Spleen (tissue), 13 donors: Measurements from ENCODE around the gene SYCP2. TPM values are rescaled to one million over a fixed set of nuclear protein-coding genes. Genes with fewer than 3 reads are reported as not detected.
A peak's percentile ranks its signal among the peaks of the same experiment; 100 is the strongest.

Experiments used
- DNase-seq: peaks from one replicate; pipeline ENCODE4 v3.0.0-alpha.2; 2020
- H3K27ac ChIP-seq, 8 donors: fragments of 200-600 bp; sonication (generic) in 7 of 8; 1 replicate in 4 of 8; 2 replicates in 4 of 8; pipeline versions ENCODE4 v1.5.0 to v1.8.0; 2016 to 2021; ENCODE audit warnings: inconsistent platforms in 4 of 8, mild to moderate bottlenecking in 4 of 8, moderate library complexity in 1 of 8
- H3K27me3 ChIP-seq, 7 donors: fragments of 200-600 bp; sonication (generic) in 6 of 7; replicated peaks in 1 of 7; 1 replicate in 4 of 7; 2 replicates in 3 of 7; pipeline versions ENCODE4 v1.5.0 to v1.8.0; 2016 to 2021; ENCODE audit warnings: inconsistent platforms in 3 of 7, mild to moderate bottlenecking in 1 of 7
- H3K36me3 ChIP-seq, 6 donors: fragments of 200-600 bp; sonication (generic) in 5 of 6; 1 replicate in 4 of 6; 2 replicates in 2 of 6; pipeline versions ENCODE4 v1.5.0 to v1.8.0; 2016 to 2021; ENCODE audit warnings: inconsistent platforms in 2 of 6
- H3K4me1 ChIP-seq, 6 donors: fragments of 200-600 bp; sonication (generic) in 5 of 6; 1 replicate in 3 of 6; 2 replicates in 3 of 6; pipeline versions ENCODE4 v1.5.0 to v1.8.0; 2016 to 2021; ENCODE audit warnings: inconsistent platforms in 3 of 6
- H3K4me3 ChIP-seq, 8 donors: fragments of 200-600 bp; sonication (generic) in 7 of 8; 1 replicate in 4 of 8; 2 replicates in 4 of 8; pipeline versions ENCODE4 v1.5.0 to v1.8.0; 2016 to 2021; ENCODE audit warnings: inconsistent platforms in 4 of 8, mild to moderate bottlenecking in 4 of 8, moderate library complexity in 2 of 8
- H3K9me3 ChIP-seq, 8 donors: fragments of 200-600 bp; sonication (generic) in 7 of 8; 1 replicate in 4 of 8; 2 replicates in 4 of 8; pipeline versions ENCODE4 v1.5.0 to v1.8.0; 2016 to 2021; ENCODE audit warnings: inconsistent platforms in 4 of 8
- CTCF ChIP-seq, 11 experiments: fragments of 200-600 bp in 7 of 11; fragments of 450-650 bp in 4 of 11; sonication (generic) in 4 of 11; IDR thresholded peaks in 8 of 11; conservative IDR thresholded peaks in 3 of 11; 1 replicate in 7 of 11; 2 replicates in 4 of 11; pipeline versions ENCODE4 v1.4.0 to v1.8.0; 2016 to 2021; ENCODE audit warnings: antibody characterized with exemption in 11 of 11, inconsistent platforms in 4 of 11, mild to moderate bottlenecking in 1 of 11
- POLR2A ChIP-seq, 3 donors: fragments of 450-650 bp; IDR thresholded peaks; one replicate each; pipeline ENCODE4 v1.5.1; 2017; ENCODE audit warnings: antibody characterized with exemption in 3 of 3, mild to moderate bottlenecking in 1 of 3
- POLR2AphosphoS5 ChIP-seq, 3 donors: sonication (generic); formaldehyde crosslinking; IDR thresholded peaks; one replicate each; pipeline ENCODE4 v1.5.1; 2017; ENCODE audit warnings: antibody characterized with exemption in 3 of 3
- WGBS, 5 donors: extraction: QIAGEN DNeasy Blood & Tissue Kit in 3 of 5; methylation state at CpG; one replicate each; pipeline versions ENCODE4 v1.1.5 to v1.1.7; 2013 to 2018; 5-methylcytosine and 5-hydroxymethylcytosine counted together
- intact Hi-C: fragments of 100-400 bp; cut with DNase I; formaldehyde crosslinking; loops from one replicate; pipeline ENCODE4 v1.15.0; 2023; ENCODE audit warnings: low total_unique reads
- long read RNA-seq, 2 donors: transcript quantifications; one replicate each; lab custom pipeline, GENCODE V29; 2026
- polyA plus RNA-seq, 3 donors: library from polyadenylated mRNA; stranded (reverse); fragments of 200-250 nt; gene quantifications; one replicate each; pipeline ENCODE4 v1.2.1, GENCODE V29; 2013
- total RNA-seq, 7 donors: library from RNA; depleted of rRNA in 3 of 7; stranded (reverse); fragments of >200 nt in 3 of 7; fragmentation: NEBNext Ultra II Directional in 4 of 7; extraction: Animal tissue kit (Norgen Biotek cat#: 25700) in 4 of 7; gene quantifications; one replicate each; pipeline versions ENCODE4 v1.1.0 to v1.2.1, GENCODE V29; 2016 to 2021
- donor health status: healthy with polysubstance abuse.
- donor health status: DM: no; HTN: no; CAD: no; lungs with moderate emphysema.
- donor health status: DM: no; HTN: no; CAD: no.
- donor health status: Bipolar disorder and iron deficiency.
- donor health status: healthy.
- donor health status: DM: no; HTN: no; CAD: no.
- donor health status: DM: yes; HTN: yes; CAD: no.

SYCP2 gene
- total RNA-seq, result 1 to 10 TPM; 4.1 to 9.1 (median 6.1) TPM
- polyA plus RNA-seq, result 1 to 10 TPM; 1.5 to 3.4 (median 1.9) TPM
- long read RNA-seq, donor 1, result 0 reads
- long read RNA-seq, donor 2, result 0 reads

GRCh38 chr20:59933296-59933848 lies at the start of gene SYCP2:
SYCP2 (minus strand) TSS chr20:59933637; CDS start chr20:59922413, 11,224 bp downstream.
- no peaks in the 10 kb centered on the region for H3K9me3 ChIP-seq
- peak; percentile 86 for DNase-seq
- H3K27me3 ChIP-seq, result no peaks in the 10 kb centered on the region
- H3K27ac ChIP-seq, result peak within 1 kb of the TSS in 7 of 8 donors; percentile 44 to 85 (median 76)
- intact Hi-C loops, result no loop called here
- 31 to 47% (median 37%) methylated on average over 26 to 65 of the region's 65 CpGs for WGBS, 5 donors
- H3K36me3 ChIP-seq, result no peaks in the 10 kb centered on the region
- H3K4me3 ChIP-seq, result peak within 1 kb of the TSS; percentile 52 to 73 (median 68)
- no peak for TF ChIP-seq CTCF (IDR thresholded peaks at IDR 0.05 in 8 of 11, conservative IDR thresholded peaks at IDR 0.05 in 3 of 11)
- no peak for TF ChIP-seq POLR2AphosphoS5 (IDR thresholded peaks at IDR 0.05)
- no peak for TF ChIP-seq POLR2A (IDR thresholded peaks at IDR 0.05)
- peaks cover 18 to 58% (median 39%) of the 10 kb centered on the region in 6 donors for H3K4me1 ChIP-seq

GRCh38 chr20:59983076-59983475 lies 49.6 kb upstream of the SYCP2 start:
- TF ChIP-seq POLR2AphosphoS5 (IDR thresholded peaks at IDR 0.05) (no peak), POLR2A (IDR thresholded peaks at IDR 0.05) (no peak), CTCF (IDR thresholded peaks at IDR 0.05 in 8 of 11, conservative IDR thresholded peaks at IDR 0.05 in 3 of 11) (no peak)
- no peak for DNase-seq
- no peaks in the 10 kb centered on the region for H3K9me3 ChIP-seq
- WGBS, 5 donors, result 95 to 96% (median 95%) methylated on average over 9 of the region's 9 CpGs
- no peaks in the 10 kb centered on the region for H3K36me3 ChIP-seq
- H3K27me3 ChIP-seq, result no peaks in the 10 kb centered on the region
- intact Hi-C loops, result no loop called here
- H3K27ac ChIP-seq, result no peak overlapping the region
- peaks cover 0 to 20% (median 6%) of the 10 kb centered on the region in 6 donors for H3K4me1 ChIP-seq
- H3K4me3 ChIP-seq, result no peak overlapping the region

GRCh38 chr20:59977086-59977485 lies 43.6 kb upstream of the SYCP2 start:
- WGBS, 5 donors, result 84 to 95% (median 92%) methylated on average over 9 of the region's 9 CpGs
- Histone ChIP-seq H3K27ac (no peak overlapping the region), H3K4me3 (no peak overlapping the region), H3K27me3 (no peaks in the 10 kb centered on the region), H3K4me1 (no peaks in the 10 kb centered on the region), H3K9me3 (no peaks in the 10 kb centered on the region), H3K36me3 (no peaks in the 10 kb centered on the region)
- intact Hi-C loops, result no loop called here
- no peak for DNase-seq
- no peak for TF ChIP-seq POLR2A (IDR thresholded peaks at IDR 0.05)
- no peak for TF ChIP-seq POLR2AphosphoS5 (IDR thresholded peaks at IDR 0.05)
- no peak for TF ChIP-seq CTCF (IDR thresholded peaks at IDR 0.05 in 8 of 11, conservative IDR thresholded peaks at IDR 0.05 in 3 of 11)

GRCh38 chr20:59976156-59976782 lies 42.8 kb upstream of the SYCP2 start:
- H3K36me3 ChIP-seq, result no peaks in the 10 kb centered on the region
- no peak overlapping the region for H3K4me3 ChIP-seq
- no peaks in the 10 kb centered on the region for H3K9me3 ChIP-seq
- DNase-seq, result no peak
- H3K27me3 ChIP-seq, result no peaks in the 10 kb centered on the region
- H3K4me1 ChIP-seq, result no peaks in the 10 kb centered on the region
- WGBS, 5 donors, result 86 to 91% (median 91%) methylated on average over 6 of the region's 6 CpGs
- intact Hi-C loops, result no loop called here
- TF ChIP-seq POLR2A (IDR thresholded peaks at IDR 0.05), result no peak
- TF ChIP-seq POLR2AphosphoS5 (IDR thresholded peaks at IDR 0.05), result no peak
- no peak for TF ChIP-seq CTCF (IDR thresholded peaks at IDR 0.05 in 8 of 11, conservative IDR thresholded peaks at IDR 0.05 in 3 of 11)
- no peak overlapping the region for H3K27ac ChIP-seq
